IPS DF 6.9 (cell line): ENCODE results near the gene CARMIL1.
A peak's percentile ranks its signal among the peaks of the same experiment; 100 is the strongest.

Experiments used
- DNase-seq: peaks from one replicate; pipeline ENCODE4 v3.0.0-alpha.2; 2013; ENCODE audit warnings: low read depth, low spot score
- H3K27ac ChIP-seq: one replicate; pipeline ENCODE4 v1.5.1; 2013; ENCODE audit warnings: low read length, control low read depth
- H3K27me3 ChIP-seq: 2 replicates; pipeline ENCODE4 v1.6.1; 2013; ENCODE audit warnings: mild to moderate bottlenecking, low read length; ENCODE audit not compliant: control insufficient read depth, insufficient read depth
- H3K36me3 ChIP-seq: 2 replicates; pipeline ENCODE4 v1.6.1; 2013; ENCODE audit warnings: low read length; ENCODE audit not compliant: control insufficient read depth, insufficient read depth
- H3K4me1 ChIP-seq: 2 replicates; pipeline ENCODE4 v1.6.1; 2013; ENCODE audit warnings: low read length; ENCODE audit not compliant: control insufficient read depth, insufficient read depth
- H3K4me3 ChIP-seq: 2 replicates; pipeline ENCODE4 v1.5.1; 2013; ENCODE audit warnings: mild to moderate bottlenecking, low read length
- H3K9me3 ChIP-seq: 2 replicates; pipeline ENCODE4 v1.6.1; 2013; ENCODE audit warnings: low read length, inconsistent platforms; ENCODE audit not compliant: control insufficient read depth, insufficient read depth
- WGBS: extraction: QIAGEN DNeasy Blood & Tissue Kit; methylation state at CpG from one replicate; pipeline ENCODE4 v1.1.7; 2013; ENCODE audit warnings: mixed read lengths, missing lambda C conversion rate; ENCODE audit not compliant: insufficient read length, insufficient coverage; 5-methylcytosine and 5-hydroxymethylcytosine counted together

CARMIL1 gene

GRCh38 chr6:25652007-25652515, 372.9 kb downstream of the CARMIL1 start, which contains the start of gene SCGN:
TSS of gene SCGN (plus strand) at chr6:25652215. CDS start at chr6:25652404, 189 bp downstream.
- no peaks in the 10 kb centered on the region for H3K36me3 ChIP-seq
- no CpG with 5 or more reads among the region's 35 CpGs for WGBS
- DNase-seq, result peak; percentile 45
- H3K4me1 ChIP-seq, result no peaks in the 10 kb centered on the region
- H3K9me3 ChIP-seq, result no peaks in the 10 kb centered on the region
- H3K4me3 ChIP-seq, result peak within 1 kb of the TSS; percentile 38; the same call in 1 of the 2 replicates
- no peak within 1 kb of the TSS for H3K27ac ChIP-seq
- no peaks in the 10 kb centered on the region; the same call in 1 of the 2 replicates for H3K27me3 ChIP-seq

GRCh38 chr6:25655723-25656122, 376.5 kb downstream of the CARMIL1 start:
- Histone ChIP-seq H3K27ac (no peak overlapping the region), H3K4me3 (no peak overlapping the region), H3K27me3 (no peaks in the 10 kb centered on the region; the same call in 1 of the 2 replicates), H3K4me1 (no peaks in the 10 kb centered on the region), H3K9me3 (no peaks in the 10 kb centered on the region), H3K36me3 (no peaks in the 10 kb centered on the region)
- no peak for DNase-seq
- WGBS, result no CpG with 5 or more reads among the region's 1 CpG

DNA sequence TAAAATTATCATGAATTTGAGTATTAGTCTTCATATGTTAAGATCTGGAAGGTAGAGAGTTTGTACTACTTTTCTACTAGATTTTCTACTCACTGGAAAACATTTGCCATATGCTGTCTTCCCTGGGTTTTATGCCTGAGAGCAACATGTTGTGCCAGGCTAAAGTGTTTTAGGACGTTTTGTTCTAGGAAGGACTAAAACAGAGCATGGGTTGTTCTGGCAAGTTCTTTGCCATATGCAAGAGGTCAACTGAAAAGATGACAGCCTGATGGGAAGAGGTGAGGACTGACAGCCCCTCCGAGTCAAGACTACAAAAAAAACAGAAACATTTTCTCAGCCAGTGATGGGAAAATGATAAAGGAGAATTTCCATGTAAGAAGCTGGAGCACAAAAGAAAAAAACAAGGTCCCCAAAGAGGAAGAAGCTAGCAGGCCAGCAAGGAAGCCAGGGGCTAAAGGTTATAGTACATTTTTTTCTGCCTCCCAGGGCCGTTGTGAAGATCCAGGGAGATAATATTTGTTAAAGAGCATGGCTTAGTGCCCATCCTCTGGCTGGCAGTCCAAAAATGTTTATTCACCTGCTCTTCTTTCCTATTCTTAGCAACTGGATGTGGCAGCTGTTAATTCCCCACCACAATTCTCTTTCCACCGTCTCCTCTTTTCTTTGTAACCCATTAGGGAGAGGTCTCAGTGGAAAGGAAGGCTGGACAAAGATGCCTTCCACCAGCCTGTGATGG, 380.6 kb downstream of the CARMIL1 start:
- WGBS, result no CpG with 5 or more reads among the region's 4 CpGs
- no peaks in the 10 kb centered on the region for H3K27me3 ChIP-seq
- no peaks in the 10 kb centered on the region for H3K9me3 ChIP-seq
- H3K27ac ChIP-seq, result no peak overlapping the region
- no peaks in the 10 kb centered on the region for H3K36me3 ChIP-seq
- DNase-seq, result no peak
- no peaks in the 10 kb centered on the region for H3K4me1 ChIP-seq
- no peak overlapping the region for H3K4me3 ChIP-seq

DNA sequence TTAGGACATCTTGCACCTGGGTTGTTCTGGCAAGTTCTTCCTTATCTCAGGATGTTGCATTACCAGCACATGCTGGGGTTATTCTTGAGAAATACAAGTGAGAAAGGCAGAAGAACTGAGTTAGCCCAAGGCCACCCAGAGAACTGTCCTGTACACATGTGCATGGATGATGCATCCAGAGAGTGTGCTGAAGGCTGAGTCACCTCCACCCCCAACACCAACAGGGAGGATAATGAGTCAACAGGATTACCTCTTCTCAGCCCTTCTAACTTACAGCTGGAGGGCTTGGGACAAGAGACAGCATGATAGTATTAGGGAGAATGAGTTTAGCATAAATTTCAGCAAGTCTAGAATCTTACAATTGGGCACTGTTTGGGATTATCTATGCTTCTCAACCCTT, 381.3 kb downstream of the CARMIL1 start:
- Histone ChIP-seq H3K27ac (no peak overlapping the region), H3K4me1 (no peaks in the 10 kb centered on the region), H3K4me3 (no peak overlapping the region), H3K9me3 (no peaks in the 10 kb centered on the region), H3K36me3 (no peaks in the 10 kb centered on the region), H3K27me3 (no peaks in the 10 kb centered on the region)
- DNase-seq, result no peak

GRCh38 chr6:25661129-25661779, 382.1 kb downstream of the CARMIL1 start:
- Histone ChIP-seq H3K27me3 (no peaks in the 10 kb centered on the region), H3K4me1 (no peaks in the 10 kb centered on the region), H3K36me3 (no peaks in the 10 kb centered on the region), H3K4me3 (no peak overlapping the region), H3K27ac (no peak overlapping the region), H3K9me3 (no peaks in the 10 kb centered on the region)
- DNase-seq, result no peak
- no CpG with 5 or more reads among the region's 5 CpGs for WGBS

DNA sequence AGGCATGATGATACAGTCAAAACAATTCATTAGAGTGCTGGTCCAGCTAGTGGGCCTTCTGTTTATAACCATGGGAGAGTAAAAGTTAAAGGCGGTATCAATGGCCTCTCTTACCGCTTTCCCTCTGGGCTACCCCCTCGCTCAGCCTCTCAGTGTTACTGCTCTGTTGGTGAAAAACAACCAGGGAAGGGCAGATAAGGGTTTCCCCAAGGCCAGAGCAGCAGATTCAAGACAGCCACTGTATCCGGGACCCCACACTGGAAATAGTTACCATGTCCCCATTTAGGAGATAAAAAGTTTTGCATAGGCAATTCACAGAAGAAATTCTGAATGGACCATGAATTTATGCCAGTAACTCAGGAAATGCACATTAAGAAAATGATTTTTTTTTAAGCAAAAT, 386.3 kb downstream of the CARMIL1 start:
- H3K27ac ChIP-seq, result no peak overlapping the region
- DNase-seq, result no peak
- no peaks in the 10 kb centered on the region for H3K27me3 ChIP-seq
- no peak overlapping the region for H3K4me3 ChIP-seq
- no CpG with 5 or more reads among the region's 4 CpGs for WGBS
- H3K4me1 ChIP-seq, result no peaks in the 10 kb centered on the region
- no peaks in the 10 kb centered on the region for H3K9me3 ChIP-seq
- H3K36me3 ChIP-seq, result no peaks in the 10 kb centered on the region

DNA sequence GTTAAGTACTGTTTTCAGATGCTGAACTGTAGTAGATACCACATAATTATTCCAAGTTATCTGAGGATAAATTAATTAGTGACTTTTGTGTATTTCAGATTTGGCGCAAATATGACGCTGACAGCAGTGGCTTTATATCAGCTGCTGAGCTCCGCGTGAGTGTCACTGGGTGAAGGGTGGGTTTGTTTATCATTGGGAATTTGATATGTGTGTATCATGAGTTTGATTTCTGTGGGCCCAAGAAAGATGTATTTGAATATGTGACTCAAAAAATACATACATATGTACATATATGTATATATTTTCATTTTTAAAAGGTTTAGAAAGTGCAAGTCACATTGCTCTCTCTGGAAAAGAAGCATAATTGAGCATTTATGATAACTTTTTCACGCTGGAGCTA, 390.2 kb downstream of the CARMIL1 start:
- no CpG with 5 or more reads among the region's 5 CpGs for WGBS

More for the DNA sequence above, 390.2 kb downstream of the CARMIL1 start:
- Histone ChIP-seq H3K27ac (no peak overlapping the region), H3K9me3 (no peaks in the 10 kb centered on the region), H3K4me3 (no peak overlapping the region), H3K27me3 (no peaks in the 10 kb centered on the region), H3K36me3 (no peaks in the 10 kb centered on the region), H3K4me1 (no peaks in the 10 kb centered on the region)
- DNase-seq, result no peak
